Spleen (tissue), 7 donors: ENCODE measurements around the gene OR6A2.

Source experiments
- CTCF ChIP-seq, 11 experiments: fragments of 200-600 bp in 7 of 11; fragments of 450-650 bp in 4 of 11; sonication (generic) in 4 of 11; IDR thresholded peaks in 8 of 11; conservative IDR thresholded peaks in 3 of 11; 1 replicate in 7 of 11; 2 replicates in 4 of 11; pipeline versions ENCODE4 v1.4.0 to v1.8.0; 2016 to 2021; ENCODE audit warnings: antibody characterized with exemption in 11 of 11, inconsistent platforms in 4 of 11, mild to moderate bottlenecking in 1 of 11
- POLR2A ChIP-seq, 3 donors: fragments of 450-650 bp; IDR thresholded peaks; one replicate each; pipeline ENCODE4 v1.5.1; 2017; ENCODE audit warnings: antibody characterized with exemption in 3 of 3, mild to moderate bottlenecking in 1 of 3
- donor health status: DM: no; HTN: no; CAD: no; lungs with moderate emphysema.
- donor health status: DM: no; HTN: no; CAD: no.
- donor health status: DM: no; HTN: no; CAD: no.

GRCh38 chr11:6747097-6747668 is 52.3 kb downstream of the OR6A2 start:
- no peak for TF ChIP-seq CTCF (IDR thresholded peaks at IDR 0.05 in 8 of 11, conservative IDR thresholded peaks at IDR 0.05 in 3 of 11)
- no peak for TF ChIP-seq POLR2A (IDR thresholded peaks at IDR 0.05)
